GM06990 (cell line): ENCODE measurements around the gene MED13L.

Experiments used
- DNase-seq: peaks from one replicate; pipeline ENCODE4 v3.0.0-alpha.2; 2011; ENCODE audit not compliant: insufficient read length; ENCODE audit errors: extremely low read depth
- H3K27me3 ChIP-seq: replicated peaks from 2 replicates; pipeline ENCODE4 v1.6.0; 2011; ENCODE audit warnings: low read length; ENCODE audit not compliant: control insufficient read depth, insufficient read depth
- H3K36me3 ChIP-seq: 2 replicates; pipeline ENCODE4 v1.5.1; 2011; ENCODE audit warnings: low read length; ENCODE audit not compliant: control insufficient read depth, insufficient read depth
- H3K4me3 ChIP-seq: replicated peaks from 2 replicates; pipeline ENCODE4 v1.5.1; 2011; ENCODE audit warnings: low read depth, mild to moderate bottlenecking, control low read depth, low read length
- TF ChIP-seq, protein P1 (sequence below): IDR thresholded peaks from 2 replicates; pipeline ENCODE4 v1.5.1; 2011; ENCODE audit warnings: low read length, control low read depth, mild to moderate bottlenecking, inconsistent platforms; ENCODE audit not compliant: insufficient read depth, poor library complexity, severe bottlenecking

MED13L gene

DNA sequence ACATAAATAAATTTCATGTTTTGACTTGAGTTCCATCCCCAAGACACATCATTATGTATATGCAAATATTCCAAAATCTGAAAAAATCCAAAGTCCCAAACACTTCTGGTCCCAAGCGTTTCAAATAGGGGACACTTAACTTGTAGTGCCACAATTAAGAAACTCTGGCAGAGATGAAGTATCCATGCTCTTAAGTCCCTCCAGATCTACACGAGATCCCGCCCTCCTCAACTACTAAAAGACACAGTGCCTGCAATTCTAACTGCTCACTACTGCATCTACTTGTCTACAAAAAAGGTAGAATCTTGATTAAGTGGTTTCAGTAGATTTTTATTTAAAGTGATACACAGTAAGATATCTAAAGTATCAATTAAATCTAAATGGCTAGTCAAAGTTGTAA is 97.0 kb downstream of the MED13L start:
- no peaks in the 10 kb centered on the region for H3K27me3 ChIP-seq
- no peak for DNase-seq

GRCh38 chr12:116179384-116179783 is 98.1 kb downstream of the MED13L start:
- no peaks in the 10 kb centered on the region for H3K36me3 ChIP-seq
- H3K27me3 ChIP-seq = no peaks in the 10 kb centered on the region
- no peak for DNase-seq
- TF ChIP-seq, protein P1, sequence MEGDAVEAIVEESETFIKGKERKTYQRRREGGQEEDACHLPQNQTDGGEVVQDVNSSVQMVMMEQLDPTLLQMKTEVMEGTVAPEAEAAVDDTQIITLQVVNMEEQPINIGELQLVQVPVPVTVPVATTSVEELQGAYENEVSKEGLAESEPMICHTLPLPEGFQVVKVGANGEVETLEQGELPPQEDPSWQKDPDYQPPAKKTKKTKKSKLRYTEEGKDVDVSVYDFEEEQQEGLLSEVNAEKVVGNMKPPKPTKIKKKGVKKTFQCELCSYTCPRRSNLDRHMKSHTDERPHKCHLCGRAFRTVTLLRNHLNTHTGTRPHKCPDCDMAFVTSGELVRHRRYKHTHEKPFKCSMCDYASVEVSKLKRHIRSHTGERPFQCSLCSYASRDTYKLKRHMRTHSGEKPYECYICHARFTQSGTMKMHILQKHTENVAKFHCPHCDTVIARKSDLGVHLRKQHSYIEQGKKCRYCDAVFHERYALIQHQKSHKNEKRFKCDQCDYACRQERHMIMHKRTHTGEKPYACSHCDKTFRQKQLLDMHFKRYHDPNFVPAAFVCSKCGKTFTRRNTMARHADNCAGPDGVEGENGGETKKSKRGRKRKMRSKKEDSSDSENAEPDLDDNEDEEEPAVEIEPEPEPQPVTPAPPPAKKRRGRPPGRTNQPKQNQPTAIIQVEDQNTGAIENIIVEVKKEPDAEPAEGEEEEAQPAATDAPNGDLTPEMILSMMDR = no peak
- no peak overlapping the region for H3K4me3 ChIP-seq

More for the DNA sequence above, 97.0 kb downstream of the MED13L start:
- Histone ChIP-seq H3K36me3 (no peaks in the 10 kb centered on the region), H3K4me3 (no peak overlapping the region)
- TF ChIP-seq, protein P1 = no peak

GRCh38 chr12:116177017-116177416 is 100.5 kb downstream of the MED13L start:
- no peak for DNase-seq
- Histone ChIP-seq H3K27me3 (no peaks in the 10 kb centered on the region), H3K36me3 (no peaks in the 10 kb centered on the region), H3K4me3 (no peak overlapping the region)
- TF ChIP-seq, protein P1 = no peak

DNA sequence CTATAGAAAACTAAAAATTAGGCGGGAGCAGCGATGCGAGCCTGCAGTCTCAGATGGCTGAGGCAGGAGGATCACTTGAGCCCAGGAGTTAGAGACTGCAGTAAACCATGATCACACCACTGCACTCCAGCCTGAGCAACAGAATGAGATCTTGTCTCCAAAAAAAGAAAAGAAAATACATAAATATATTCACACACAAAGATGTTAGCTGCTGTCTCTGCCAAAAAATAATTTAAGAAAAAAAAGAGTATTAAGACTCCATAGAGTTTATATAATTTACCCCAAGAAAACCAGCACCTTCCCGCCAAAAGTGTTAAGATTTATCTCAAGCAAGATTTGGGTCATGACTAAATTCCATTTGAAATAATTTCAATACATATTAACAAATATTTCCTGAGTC is 102.6 kb downstream of the MED13L start:
- no peak for DNase-seq
- no peaks in the 10 kb centered on the region for H3K27me3 ChIP-seq
- no peak overlapping the region for H3K4me3 ChIP-seq
- TF ChIP-seq, protein P1 = no peak
- no peaks in the 10 kb centered on the region for H3K36me3 ChIP-seq

GRCh38 chr12:116174006-116174405 is 103.5 kb downstream of the MED13L start:
- Histone ChIP-seq H3K27me3 (no peaks in the 10 kb centered on the region), H3K4me3 (no peak overlapping the region), H3K36me3 (no peaks in the 10 kb centered on the region)
- DNase-seq = no peak
- TF ChIP-seq, protein P1 = no peak

- Histone ChIP-seq H3K4me3 (no peak overlapping the region), H3K36me3 (no peaks in the 10 kb centered on the region), H3K27me3 (no peaks in the 10 kb centered on the region)
- TF ChIP-seq, protein P1 = no peak
- no peak for DNase-seq
These were observed 105.2 kb downstream of the MED13L start for GRCh38 chr12:116172224-116172849.
